Activated CD8-positive, alpha-beta T cell treated with anti-CD3 and anti-CD28 coated beads for 36 hours (primary cell): ENCODE measurements around the gene RB1. TPM values are rescaled to one million over a fixed set of nuclear protein-coding genes. Genes with fewer than 3 reads are reported as not detected.

Source experiments
- ATAC-seq: fragments of 200-7000 bp; cut with Tn5 transposase; one replicate; pipeline ENCODE4 v1.10.0; 2021; ENCODE audit warnings: mild to moderate bottlenecking, moderate library complexity
- CTCF ChIA-PET: fragments of 350-600 bp; sonication (Branson Sonifier 250); formaldehyde crosslinking; loops from one replicate; lab custom pipeline; 2021; ENCODE audit warnings: antibody characterized with exemption; lab: Charles Lee
- POLR2A ChIA-PET: fragments of 350-600 bp; sonication (Branson Sonifier 250); formaldehyde crosslinking; loops from one replicate; lab custom pipeline; 2021; ENCODE audit warnings: antibody characterized with exemption; lab: Charles Lee
- DNase-seq: peaks from one replicate; pipeline ENCODE4 v3.0.0-alpha.2; 2020
- H3K27ac Mint-ChIP-seq: one replicate; pipeline ENCODE4 v1.8.0; 2021; ENCODE audit warnings: mild to moderate bottlenecking, mixed read lengths
- H3K27me3 Mint-ChIP-seq: one replicate; pipeline ENCODE4 v1.8.0; 2021; ENCODE audit warnings: mixed read lengths
- H3K36me3 Mint-ChIP-seq: one replicate; pipeline ENCODE4 v1.8.0; 2021; ENCODE audit warnings: low read depth, mixed read lengths
- H3K4me1 Mint-ChIP-seq: one replicate; pipeline ENCODE4 v1.8.0; 2021; ENCODE audit warnings: low read depth, mixed read lengths
- H3K4me3 Mint-ChIP-seq: one replicate; pipeline ENCODE4 v1.8.0; 2021; ENCODE audit warnings: mild to moderate bottlenecking, moderate library complexity, mixed read lengths
- H3K9me3 Mint-ChIP-seq: one replicate; pipeline ENCODE4 v1.8.0; 2021; ENCODE audit warnings: mixed read lengths
- CTCF ChIP-seq: fragments of 200-600 bp; IDR thresholded peaks from one replicate; pipeline ENCODE4 v1.8.0; 2022; ENCODE audit warnings: antibody characterized with exemption, mild to moderate bottlenecking
- intact Hi-C: fragments of 100-400 bp; cut with micrococcal nuclease; formaldehyde crosslinking; loops from one replicate; pipeline ENCODE4 v1.10.0; 2022
- total RNA-seq, 2 experiments: library from RNA; stranded (reverse); gene quantifications; one replicate each; pipeline ENCODE4 v1.2.3, GENCODE V29; 2021

The RB1 gene
- total RNA-seq, 2 experiments from 2014 or later: 26.4 to 29.2 TPM

GRCh38 chr13:48496271-48497161 is 193.0 kb downstream of the RB1 start:
- intact Hi-C loops: loop anchor here (10.0 kb wide), 1 partner anchor 92 kb away; no protein-coding TSS in a partner anchor
- Mint-ChIP-seq H3K27ac (no peak overlapping the region), H3K27me3 (no peaks in the 10 kb centered on the region), H3K9me3 (no peaks in the 10 kb centered on the region), H3K36me3 (no peaks in the 10 kb centered on the region), H3K4me3 (no peak overlapping the region), H3K4me1 (peaks cover 20% of the 10 kb centered on the region)
- POLR2A ChIA-PET: interaction anchor here (0.6 to 1.3 kb wide), 3 partner anchors 9 to 89 kb away, joined by 3 read pairs; no protein-coding TSS in a partner anchor
- DNase-seq (peak; percentile 58), ATAC-seq (no peak)
- CTCF ChIA-PET: interaction anchor here (1.0 to 1.5 kb wide), 2 partner anchors 8 to 32 kb away, joined by 3 to 7 read pairs; no protein-coding TSS in a partner anchor
- TF ChIP-seq CTCF: no peak

GRCh38 chr13:48497669-48498068 is 194.1 kb downstream of the RB1 start:
- H3K27me3 Mint-ChIP-seq: no peaks in the 10 kb centered on the region
- peaks cover 20% of the 10 kb centered on the region for H3K4me1 Mint-ChIP-seq
- no peak overlapping the region for H3K27ac Mint-ChIP-seq
- intact Hi-C loops: loop anchor here (10.0 kb wide), 1 partner anchor 93 kb away; no protein-coding TSS in a partner anchor
- no peak for TF ChIP-seq CTCF
- no peak overlapping the region for H3K4me3 Mint-ChIP-seq
- no peaks in the 10 kb centered on the region for H3K9me3 Mint-ChIP-seq
- ATAC-seq (no peak), DNase-seq (no peak)
- no peaks in the 10 kb centered on the region for H3K36me3 Mint-ChIP-seq
- ChIA-PET POLR2A (interaction anchor here (1.0 kb wide), 1 partner anchor 9 kb away, joined by 4 read pairs; no protein-coding TSS in a partner anchor), CTCF (interaction anchor here (1.2 kb wide), 1 partner anchor 35 kb away, joined by 3 read pairs; the partner anchor contains the start of gene RCBTB2)

GRCh38 chr13:48500652-48501197 is 197.2 kb downstream of the RB1 start:
- no peak for TF ChIP-seq CTCF
- peak; percentile 21 for ATAC-seq
- no peak overlapping the region for H3K4me3 Mint-ChIP-seq
- no peaks in the 10 kb centered on the region for H3K36me3 Mint-ChIP-seq
- POLR2A ChIA-PET: interaction anchor here (1.3 kb wide), 1 partner anchor 8 kb away, joined by 5 read pairs; no protein-coding TSS in a partner anchor
- H3K4me1 Mint-ChIP-seq: peaks cover 35% of the 10 kb centered on the region
- H3K27ac Mint-ChIP-seq: no peak overlapping the region
- peaks cover 3% of the 10 kb centered on the region for H3K9me3 Mint-ChIP-seq
- intact Hi-C loops: loop anchor here (10.0 kb wide), 1 partner anchor 266 kb away; the partner anchor contains the start of gene ITM2B
- CTCF ChIA-PET: no interaction called here
- H3K27me3 Mint-ChIP-seq: no peaks in the 10 kb centered on the region
- no peak for DNase-seq

GRCh38 chr13:48501705-48502104 is 198.2 kb downstream of the RB1 start:
- Mint-ChIP-seq H3K9me3 (peaks cover 3% of the 10 kb centered on the region), H3K27me3 (no peaks in the 10 kb centered on the region), H3K4me3 (no peak overlapping the region), H3K27ac (no peak overlapping the region), H3K36me3 (no peaks in the 10 kb centered on the region), H3K4me1 (peaks cover 38% of the 10 kb centered on the region)
- ChIA-PET CTCF (no interaction called here), POLR2A (no interaction called here)
- intact Hi-C loops: loop anchor here (10.0 kb wide), 1 partner anchor 267 kb away; the partner anchor contains the start of gene ITM2B
- DNase-seq (no peak), ATAC-seq (no peak)
- TF ChIP-seq CTCF: no peak
